Measurements from ENCODE around the gene PRSS36.

The PRSS36 gene

DNA sequence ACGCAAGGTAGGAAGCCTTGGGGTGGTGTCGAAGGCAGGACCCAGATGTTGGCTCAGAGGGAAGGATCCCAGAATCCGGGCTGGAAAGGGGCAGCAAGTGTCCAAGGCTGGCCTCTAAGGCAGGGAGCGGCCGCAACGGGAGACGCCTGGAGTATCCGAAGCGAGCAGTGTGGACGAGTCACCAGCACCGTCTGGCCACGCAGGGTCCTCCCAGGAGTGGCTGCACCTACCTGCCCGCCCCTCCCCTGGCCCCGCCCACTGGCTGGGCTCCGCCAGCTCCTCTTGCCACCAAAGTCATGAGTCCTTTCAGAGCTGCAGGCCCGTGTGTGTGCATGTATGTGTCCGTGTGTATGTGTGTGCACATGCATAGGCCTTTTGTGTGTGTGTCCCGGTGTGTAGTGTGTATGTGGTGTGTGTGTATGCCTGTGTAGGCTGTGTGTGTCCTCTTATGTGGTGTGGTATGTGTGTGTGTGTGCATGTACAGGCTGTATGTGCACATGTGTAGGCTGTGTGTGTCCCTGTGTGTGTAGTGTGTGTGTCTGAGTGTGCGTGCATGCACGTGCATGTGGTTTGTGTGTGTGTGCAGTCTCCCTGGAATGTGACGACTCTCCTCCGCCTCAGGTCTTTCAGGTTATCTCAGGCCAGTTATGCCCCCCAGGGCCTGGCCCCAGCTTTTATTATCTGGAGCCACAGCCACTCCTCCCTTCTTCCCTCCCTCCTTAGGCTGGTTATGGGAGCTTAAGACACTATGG is 14.2 kb downstream of the PRSS36 start, which contains the start of gene PRSS8 (continued):
- peak; percentile 85 for TF ChIP-seq KLF1 (tag by site-specific recombination; IDR thresholded peaks at IDR 0.05)
- TF ChIP-seq ZNF24 (tag by site-specific recombination; IDR thresholded peaks at IDR 0.05): no peak
- TF ChIP-seq ZNF175 (tag by site-specific recombination; IDR thresholded peaks at IDR 0.05): no peak
- TF ChIP-seq ZNF324 (tag by site-specific recombination; IDR thresholded peaks at IDR 0.05): no peak
- no peak for TF ChIP-seq HOXA7 (CRISPR knock-in tag; IDR thresholded peaks at IDR 0.05; ENCODE audit: borderline replicate concordance)
- peak; percentile 46; the same call in 1 of the 2 replicates for TF ChIP-seq SP3 (tag by site-specific recombination; IDR thresholded peaks at IDR 0.05)
- no peak for TF ChIP-seq ZNF843 (tag by site-specific recombination; IDR thresholded peaks at IDR 0.05)
- TF ChIP-seq ZNF658 (tag by site-specific recombination; IDR thresholded peaks at IDR 0.05): no peak
- TF ChIP-seq ZNF211 (tag by site-specific recombination; IDR thresholded peaks at IDR 0.05; ENCODE audit: low read depth): no peak
- no peak for TF ChIP-seq ZBTB21 (tag by site-specific recombination; IDR thresholded peaks at IDR 0.05)
- TF ChIP-seq, protein P1, sequence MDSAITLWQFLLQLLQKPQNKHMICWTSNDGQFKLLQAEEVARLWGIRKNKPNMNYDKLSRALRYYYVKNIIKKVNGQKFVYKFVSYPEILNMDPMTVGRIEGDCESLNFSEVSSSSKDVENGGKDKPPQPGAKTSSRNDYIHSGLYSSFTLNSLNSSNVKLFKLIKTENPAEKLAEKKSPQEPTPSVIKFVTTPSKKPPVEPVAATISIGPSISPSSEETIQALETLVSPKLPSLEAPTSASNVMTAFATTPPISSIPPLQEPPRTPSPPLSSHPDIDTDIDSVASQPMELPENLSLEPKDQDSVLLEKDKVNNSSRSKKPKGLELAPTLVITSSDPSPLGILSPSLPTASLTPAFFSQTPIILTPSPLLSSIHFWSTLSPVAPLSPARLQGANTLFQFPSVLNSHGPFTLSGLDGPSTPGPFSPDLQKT (IDR thresholded peaks at IDR 0.05; ENCODE audit: borderline replicate concordance, low read depth, low read length): no peak
- no peak for TF ChIP-seq PRDM4 (tag by site-specific recombination; IDR thresholded peaks at IDR 0.05)
- TF ChIP-seq ZXDB (tag by site-specific recombination; IDR thresholded peaks at IDR 0.05): no peak
- TF ChIP-seq, protein P2, sequence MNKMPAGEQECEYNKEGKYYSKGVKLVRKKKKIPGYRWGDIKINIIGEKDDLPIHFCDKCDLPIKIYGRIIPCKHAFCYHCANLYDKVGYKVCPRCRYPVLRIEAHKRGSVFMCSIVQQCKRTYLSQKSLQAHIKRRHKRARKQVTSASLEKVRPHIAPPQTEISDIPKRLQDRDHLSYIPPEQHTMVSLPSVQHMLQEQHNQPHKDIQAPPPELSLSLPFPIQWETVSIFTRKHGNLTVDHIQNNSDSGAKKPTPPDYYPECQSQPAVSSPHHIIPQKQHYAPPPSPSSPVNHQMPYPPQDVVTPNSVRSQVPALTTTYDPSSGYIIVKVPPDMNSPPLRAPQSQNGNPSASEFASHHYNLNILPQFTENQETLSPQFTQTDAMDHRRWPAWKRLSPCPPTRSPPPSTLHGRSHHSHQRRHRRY (tag by site-specific recombination; IDR thresholded peaks at IDR 0.05): peak; percentile 63; the same call in 1 of the 2 replicates
- TF ChIP-seq SP7 (tag by site-specific recombination; IDR thresholded peaks at IDR 0.05): peak; percentile 41; the same call in 1 of the 2 replicates
- TF ChIP-seq MYNN (tag by site-specific recombination; IDR thresholded peaks at IDR 0.05; ENCODE audit: borderline replicate concordance): no peak
- TF ChIP-seq ZNF747 (tag by site-specific recombination; IDR thresholded peaks at IDR 0.05): peak; percentile 93; the same call in 1 of the 2 replicates
- TF ChIP-seq GLIS1 (tag by site-specific recombination; IDR thresholded peaks at IDR 0.05): peak; percentile 61
- no peak for TF ChIP-seq ZNF704 (tag by site-specific recombination; IDR thresholded peaks at IDR 0.05)
- TF ChIP-seq PRDM6 (tag by site-specific recombination; IDR thresholded peaks at IDR 0.05): no peak
- peak; percentile 27; the same call in 1 of the 2 replicates for TF ChIP-seq KLF17 (tag by site-specific recombination; IDR thresholded peaks at IDR 0.05)
- no peak for TF ChIP-seq ZNF114 (tag by site-specific recombination; IDR thresholded peaks at IDR 0.05)
- TF ChIP-seq ZNF202 (tag by site-specific recombination; IDR thresholded peaks at IDR 0.05; ENCODE audit: borderline replicate concordance): no peak
- TF ChIP-seq, protein P3, sequence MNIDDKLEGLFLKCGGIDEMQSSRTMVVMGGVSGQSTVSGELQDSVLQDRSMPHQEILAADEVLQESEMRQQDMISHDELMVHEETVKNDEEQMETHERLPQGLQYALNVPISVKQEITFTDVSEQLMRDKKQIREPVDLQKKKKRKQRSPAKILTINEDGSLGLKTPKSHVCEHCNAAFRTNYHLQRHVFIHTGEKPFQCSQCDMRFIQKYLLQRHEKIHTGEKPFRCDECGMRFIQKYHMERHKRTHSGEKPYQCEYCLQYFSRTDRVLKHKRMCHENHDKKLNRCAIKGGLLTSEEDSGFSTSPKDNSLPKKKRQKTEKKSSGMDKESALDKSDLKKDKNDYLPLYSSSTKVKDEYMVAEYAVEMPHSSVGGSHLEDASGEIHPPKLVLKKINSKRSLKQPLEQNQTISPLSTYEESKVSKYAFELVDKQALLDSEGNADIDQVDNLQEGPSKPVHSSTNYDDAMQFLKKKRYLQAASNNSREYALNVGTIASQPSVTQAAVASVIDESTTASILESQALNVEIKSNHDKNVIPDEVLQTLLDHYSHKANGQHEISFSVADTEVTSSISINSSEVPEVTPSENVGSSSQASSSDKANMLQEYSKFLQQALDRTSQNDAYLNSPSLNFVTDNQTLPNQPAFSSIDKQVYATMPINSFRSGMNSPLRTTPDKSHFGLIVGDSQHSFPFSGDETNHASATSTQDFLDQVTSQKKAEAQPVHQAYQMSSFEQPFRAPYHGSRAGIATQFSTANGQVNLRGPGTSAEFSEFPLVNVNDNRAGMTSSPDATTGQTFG (tag by site-specific recombination; IDR thresholded peaks at IDR 0.05; ENCODE audit: borderline replicate concordance): no peak
- TF ChIP-seq SP2 (tag by site-specific recombination; IDR thresholded peaks at IDR 0.05): peak; percentile 42
- no peak for TF ChIP-seq ZNF449 (tag by site-specific recombination; IDR thresholded peaks at IDR 0.05)
